Activated effector memory CD4-positive, alpha-beta T cell treated with Interleukin-2 at 50 U/mL for 16 hours (primary cell): ENCODE results near the gene STX4.

Source experiments
- DNase-seq: peaks from one replicate; pipeline ENCODE4 v3.0.0-alpha.2; 2020

Gene STX4

GRCh38 chr16:31085411-31085810 lies 52.1 kb downstream of the STX4 start:
- DNase-seq: no peak

- no peak for DNase-seq
Measured at GRCh38 chr16:31085873-31086628, 52.7 kb downstream of the STX4 start.

- DNase-seq: no peak
Measured at GRCh38 chr16:31086629-31086906, 53.2 kb downstream of the STX4 start.

GRCh38 chr16:31087481-31087880 lies 54.1 kb downstream of the STX4 start:
- DNase-seq: no peak

GRCh38 chr16:31087971-31088370 lies 54.6 kb downstream of the STX4 start:
- DNase-seq: no peak

- DNase-seq: no peak
Measured at GRCh38 chr16:31088459-31089183, 55.3 kb downstream of the STX4 start, which contains the start of gene PRSS53. TSS of gene PRSS53 (minus strand) at chr16:31088943. CDS start at chr16:31088809, 134 bp downstream.

- DNase-seq: no peak
Measured at GRCh38 chr16:31089199-31089598, 55.8 kb downstream of the STX4 start.
